LoVo (cell line): Measurements from ENCODE around the gene ARVCF.
"Not testable (repeated sequence)": the region's sequence is repeated elsewhere in the genome, so short reads cannot be mapped to it uniquely, and the experiment has no call there.

Experiments
- DNase-seq: peaks from one replicate; pipeline ENCODE4 v3.0.0-alpha.2; 2016; ENCODE audit warnings: low spot score

The ARVCF gene

DNA sequence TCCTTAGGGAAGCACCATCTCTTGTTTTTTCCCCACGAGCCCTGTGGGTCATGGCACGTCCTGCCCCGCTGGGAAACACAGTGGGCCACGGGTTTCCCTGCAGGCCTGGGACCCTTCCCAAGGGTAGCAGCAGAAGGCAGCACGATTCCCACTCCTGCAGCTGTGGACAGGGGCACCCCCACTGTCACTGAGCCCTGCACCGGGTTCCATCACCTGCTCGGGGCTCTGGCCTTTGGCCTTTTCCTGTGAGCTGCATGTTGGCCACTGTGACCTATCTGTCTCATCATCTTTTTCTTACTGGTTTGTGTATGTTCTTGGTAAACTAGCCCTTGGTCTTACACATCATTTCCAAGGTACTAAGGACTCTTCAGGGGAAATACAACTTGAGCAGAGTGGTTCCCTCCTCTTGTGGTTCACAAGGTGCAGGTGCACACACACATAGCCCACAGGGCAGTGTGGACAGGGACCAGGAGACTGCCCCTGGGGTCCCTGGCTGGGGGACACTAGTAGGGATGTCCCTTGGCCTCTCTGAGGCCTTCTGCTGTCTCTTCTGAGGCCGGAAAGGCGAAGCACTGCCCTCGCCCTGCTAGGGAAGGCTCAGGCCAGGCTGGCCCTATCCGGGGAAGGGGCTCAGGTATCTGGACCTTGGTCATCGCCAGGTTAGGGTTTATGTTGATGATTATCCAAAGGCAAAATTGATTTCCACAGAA, 56.0 kb downstream of the ARVCF start:
- DNase-seq: no peak

DNA sequence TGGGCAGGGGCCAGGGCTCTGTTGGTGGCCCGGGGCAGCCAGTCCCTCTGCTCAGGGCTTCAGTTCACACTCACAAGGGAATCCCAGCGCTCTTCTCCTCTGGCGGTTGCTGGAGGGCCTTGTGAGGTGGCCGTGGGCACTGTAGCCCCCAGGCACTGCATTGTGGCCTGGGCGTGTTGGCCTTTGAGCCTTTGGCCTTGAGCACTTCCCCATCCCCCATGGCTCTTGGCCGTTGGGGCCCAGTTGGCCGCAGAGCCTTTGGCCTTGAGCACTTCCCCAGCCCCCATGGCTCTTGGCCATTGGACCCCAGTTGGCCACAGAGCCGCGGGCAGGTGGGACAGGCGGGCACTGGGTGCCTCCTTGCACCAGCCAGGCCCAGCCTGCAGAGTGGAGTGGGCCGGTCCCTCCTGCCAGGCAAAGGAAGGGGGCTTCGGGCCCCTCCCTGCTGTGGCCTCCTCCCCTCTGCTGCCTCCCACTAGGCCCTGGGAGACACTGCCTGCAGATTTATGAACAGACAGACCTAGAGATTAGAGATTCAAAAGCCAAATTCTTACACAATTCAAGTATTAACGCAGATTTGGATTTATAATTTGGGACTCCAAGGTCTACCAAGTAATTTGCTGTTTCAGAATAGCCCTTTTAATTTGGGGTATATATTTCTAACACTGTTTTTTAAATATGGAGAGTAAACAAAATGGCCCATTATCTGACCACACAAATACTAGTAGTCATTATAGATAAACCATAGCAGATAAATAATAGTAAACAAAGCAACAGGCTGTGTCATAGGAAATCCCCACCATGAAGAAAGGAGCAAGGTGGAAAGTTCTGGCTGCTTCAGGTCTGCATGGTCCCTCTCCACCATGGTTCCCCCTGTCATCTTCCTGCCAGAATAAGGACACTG, 56.8 kb downstream of the ARVCF start:
- no peak for DNase-seq

DNA sequence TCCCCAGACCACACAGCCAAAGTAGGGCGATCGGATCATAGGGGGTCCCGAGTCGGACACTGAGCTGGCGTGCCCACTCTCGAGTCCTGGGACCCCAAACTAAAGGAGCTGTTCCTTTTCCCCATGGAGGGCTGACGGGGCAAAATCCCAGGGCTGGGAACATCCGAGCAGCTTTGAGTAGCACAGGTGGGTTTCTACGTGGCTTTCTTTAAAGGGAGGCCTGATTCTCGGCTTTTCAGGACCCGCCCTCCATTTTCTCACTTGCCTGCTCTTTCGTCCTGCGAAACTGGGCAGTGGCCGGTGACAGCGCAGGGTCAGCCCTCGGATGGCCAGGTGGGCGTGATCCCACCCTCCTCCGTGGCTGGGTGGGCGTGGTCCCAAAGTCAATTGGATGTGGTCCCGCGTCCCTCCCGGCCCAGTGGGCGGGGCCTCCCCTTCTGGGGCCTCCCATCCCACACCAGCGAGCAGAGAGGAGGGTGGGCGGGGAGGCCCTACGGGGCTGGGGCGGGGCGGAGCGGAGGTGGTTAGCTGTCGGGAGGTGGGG, 57.5 kb downstream of the ARVCF start:
- DNase-seq: no peak

DNA sequence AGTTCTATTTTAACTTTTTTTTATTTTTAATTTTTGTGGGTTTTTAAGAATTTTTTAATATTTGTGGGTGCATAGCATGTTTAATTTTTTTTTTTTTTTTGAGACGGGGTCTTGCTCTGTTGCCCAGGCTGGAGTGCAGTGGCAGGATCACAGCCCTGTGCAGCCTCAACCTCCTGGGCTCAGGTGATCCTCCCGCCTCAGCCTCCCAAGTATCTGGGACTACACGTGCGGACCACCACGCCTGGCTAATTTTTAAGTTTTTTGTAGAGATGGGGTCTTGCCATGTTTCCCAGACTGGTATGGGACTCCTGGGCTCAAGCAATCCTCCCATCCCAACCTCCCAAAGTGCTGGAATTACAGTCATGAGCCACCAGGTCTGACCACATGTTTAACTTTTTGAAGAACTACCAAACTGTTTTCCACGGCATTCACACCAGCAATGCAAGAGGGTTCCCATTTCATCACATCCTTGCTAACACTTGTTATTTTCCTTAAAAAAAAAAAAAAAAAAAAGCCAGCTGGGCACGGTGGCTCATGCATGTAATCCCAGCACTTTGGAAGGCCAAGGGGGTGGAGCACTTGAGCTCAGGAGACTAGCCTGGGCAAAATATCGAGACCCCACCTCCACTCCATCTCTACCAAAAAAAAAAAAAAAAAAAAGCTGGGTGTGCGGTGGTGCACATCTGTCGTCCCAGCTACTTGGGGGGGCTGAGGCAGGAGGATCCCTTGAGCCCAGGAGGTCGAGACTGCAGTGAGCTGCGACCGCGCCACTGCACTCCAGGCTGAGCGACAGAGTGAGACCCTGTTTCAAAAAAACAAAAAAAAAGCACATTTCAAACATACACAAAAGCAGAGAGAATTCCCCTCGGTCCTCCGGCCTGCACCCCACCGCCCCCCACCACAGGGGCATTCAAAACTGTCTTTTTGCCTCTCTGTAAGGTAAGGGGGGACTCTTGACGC, 58.3 kb downstream of the ARVCF start:
- no peak for DNase-seq

GRCh38 chr22:19957445-19957844, 59.2 kb downstream of the ARVCF start:
- DNase-seq: no peak

DNA sequence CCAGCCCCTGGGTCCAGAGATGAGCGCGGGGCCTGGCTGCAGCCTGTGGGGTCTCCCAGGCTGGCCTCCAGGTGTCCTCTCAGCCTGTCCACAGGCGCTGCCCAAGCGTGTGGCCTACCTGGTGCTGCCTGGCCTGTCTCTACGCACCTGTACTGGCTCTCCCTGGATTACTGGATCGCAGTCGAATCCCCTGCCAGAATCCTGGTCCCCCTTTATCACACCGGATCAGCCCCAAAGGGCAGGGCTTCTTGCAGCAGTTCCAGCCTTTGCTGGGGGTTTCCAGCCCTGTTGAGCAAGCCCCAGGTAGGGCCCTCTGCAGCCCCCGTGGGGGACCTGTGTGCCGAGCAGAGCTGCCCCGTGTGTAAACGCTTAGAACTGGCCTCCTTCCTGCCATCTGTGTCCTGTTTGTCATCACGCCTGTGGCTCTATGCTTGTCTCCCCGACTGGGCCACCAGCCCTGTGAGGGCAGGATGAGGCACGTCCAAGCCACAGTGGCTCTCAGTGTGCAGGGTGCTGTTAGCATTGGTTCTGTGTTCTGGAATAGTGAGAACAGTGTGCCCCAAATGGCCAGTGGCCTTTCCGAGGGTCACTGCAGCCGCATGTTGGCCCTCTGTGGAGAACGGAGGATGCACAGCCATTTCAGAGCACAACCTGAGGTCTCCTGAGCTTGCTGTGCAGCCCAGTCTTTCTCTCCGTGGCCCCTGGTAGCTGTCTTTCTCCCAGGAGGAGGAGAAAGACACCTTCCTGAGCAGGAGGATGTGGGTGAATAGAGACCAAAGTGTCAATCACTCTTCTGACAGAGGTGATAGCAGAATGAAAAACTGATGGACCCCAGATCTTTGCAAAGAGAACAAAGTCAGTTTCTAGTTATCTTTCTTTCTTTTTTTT, 61.1 kb downstream of the ARVCF start:
- no peak for DNase-seq

- no peak for DNase-seq
Measured at GRCh38 chr22:19951346-19951745, 65.3 kb downstream of the ARVCF start.

DNA sequence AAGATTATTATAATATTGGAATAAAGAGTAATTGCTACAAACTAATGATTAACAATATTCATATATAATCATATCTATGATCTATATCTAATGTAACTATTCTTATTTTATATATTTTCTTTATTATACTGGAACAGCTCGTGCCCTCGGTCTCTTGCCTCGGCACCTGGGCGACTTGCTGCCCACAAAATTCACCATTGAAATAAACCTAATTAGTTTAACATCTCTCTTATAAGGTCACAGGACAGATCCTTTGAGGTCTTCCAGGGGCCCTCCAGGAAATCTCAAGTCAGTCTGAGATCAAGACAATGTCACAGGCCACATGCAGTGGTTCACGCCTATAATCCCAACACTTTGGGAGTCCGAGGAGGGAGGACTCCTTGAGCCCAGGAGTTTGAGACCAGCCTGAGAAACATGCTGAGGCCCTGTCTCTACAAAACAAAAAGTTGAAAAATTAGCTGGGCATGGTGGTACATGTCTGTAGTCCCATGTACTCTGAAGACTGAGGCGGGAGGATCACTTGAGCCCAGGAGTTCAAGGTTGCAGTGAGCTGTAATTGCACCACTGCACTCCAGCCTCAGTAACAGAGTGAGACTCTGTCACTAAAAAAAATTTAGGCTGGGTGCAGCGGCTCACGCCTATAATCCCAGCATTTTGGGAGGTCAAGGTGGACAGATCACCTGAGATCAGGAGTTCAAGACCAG, 68.4 kb downstream of the ARVCF start:
- no peak for DNase-seq

- DNase-seq: peak; percentile 41
Measured at GRCh38 chr22:19943082-19944026, 73.3 kb downstream of the ARVCF start.

DNA sequence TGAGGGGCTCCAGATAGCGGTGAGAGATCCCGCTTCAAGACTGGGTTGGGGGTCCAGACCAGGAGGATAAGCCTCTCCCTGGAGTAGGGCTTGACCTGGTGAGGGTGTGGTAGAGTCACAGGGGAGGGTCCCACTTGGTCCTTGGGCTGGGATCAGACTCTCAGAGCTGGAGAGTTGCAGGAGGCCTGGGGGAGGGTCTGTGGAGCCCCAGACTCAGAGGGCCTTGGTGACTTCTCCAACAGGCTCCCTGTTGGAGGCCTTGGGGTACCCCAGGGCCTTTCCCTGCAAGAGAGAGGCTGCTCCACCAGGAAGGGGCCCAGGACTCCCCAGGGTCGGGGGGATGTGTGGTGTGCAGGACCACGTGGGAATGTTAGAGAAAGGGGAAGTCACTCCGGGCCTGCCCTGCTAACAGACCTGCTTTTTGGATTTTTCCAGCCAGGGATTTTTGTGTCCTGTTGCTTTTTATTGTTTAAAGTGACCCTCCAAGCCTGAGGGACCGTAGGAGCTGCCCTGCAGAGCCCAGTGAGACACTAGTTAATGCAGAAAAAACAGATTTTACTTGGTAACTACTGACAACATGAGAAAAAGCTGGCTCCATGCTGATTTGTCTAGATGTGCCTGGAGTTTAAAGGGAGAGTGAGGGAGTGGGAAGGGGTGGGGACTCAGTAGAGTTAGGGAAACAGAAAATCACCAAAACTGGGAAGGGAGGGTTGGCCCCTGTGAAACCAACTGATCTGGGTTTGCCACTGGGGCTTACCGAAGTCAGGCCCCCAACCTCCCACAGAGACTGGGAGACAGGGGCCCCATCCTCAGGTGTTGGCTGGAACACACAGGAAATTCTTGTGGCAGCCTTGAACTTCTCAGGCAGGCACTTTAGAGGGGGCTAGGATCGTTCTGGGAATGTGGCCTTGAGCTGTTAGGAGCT, 74.2 kb downstream of the ARVCF start:
- no peak for DNase-seq

DNA sequence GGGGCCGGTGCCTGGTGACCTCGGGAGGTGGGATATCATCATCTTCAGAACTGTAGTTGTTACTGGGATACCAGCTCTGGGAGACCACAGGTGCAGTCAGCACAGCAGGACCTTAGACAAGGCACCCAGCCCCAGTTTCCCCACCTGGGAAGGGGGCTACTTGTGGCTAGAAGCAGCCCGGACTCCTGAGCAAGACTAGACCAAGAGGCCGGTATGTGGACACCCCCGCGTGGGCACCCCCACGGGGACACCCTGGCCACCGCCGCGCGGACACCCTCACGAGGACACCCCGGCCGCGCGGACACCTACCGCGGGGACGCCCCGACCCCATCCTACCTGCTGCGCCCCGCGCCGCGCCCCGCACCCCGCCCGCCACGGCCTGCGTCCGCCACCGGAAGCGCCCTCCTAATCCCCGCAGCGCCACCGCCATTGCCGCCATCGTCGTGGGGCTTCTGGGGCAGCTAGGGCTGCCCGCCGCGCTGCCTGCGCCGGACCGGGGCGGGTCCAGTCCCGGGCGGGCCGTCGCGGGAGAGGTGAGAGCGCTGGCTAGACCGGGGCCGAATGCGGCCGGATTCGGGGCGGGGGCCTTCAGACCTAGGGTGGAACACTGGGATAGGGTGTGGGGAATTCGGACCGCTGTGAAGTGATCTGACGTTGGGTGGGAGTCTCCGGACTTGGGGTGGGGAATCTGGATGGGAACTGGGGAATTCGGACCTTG, 75.1 kb downstream of the ARVCF start, which contains the start of the genes COMT and TXNRD2:
TSS of gene COMT (plus strand) at position 408 of the 718 bp plus-strand sequence. CDS start 20,755 bp downstream, outside the sequence.
TSS of gene TXNRD2 (minus strand) at position 454 of the 718 bp plus-strand sequence. CDS start at position 439, 15 bp downstream.
- DNase-seq: peak; percentile 71

DNA sequence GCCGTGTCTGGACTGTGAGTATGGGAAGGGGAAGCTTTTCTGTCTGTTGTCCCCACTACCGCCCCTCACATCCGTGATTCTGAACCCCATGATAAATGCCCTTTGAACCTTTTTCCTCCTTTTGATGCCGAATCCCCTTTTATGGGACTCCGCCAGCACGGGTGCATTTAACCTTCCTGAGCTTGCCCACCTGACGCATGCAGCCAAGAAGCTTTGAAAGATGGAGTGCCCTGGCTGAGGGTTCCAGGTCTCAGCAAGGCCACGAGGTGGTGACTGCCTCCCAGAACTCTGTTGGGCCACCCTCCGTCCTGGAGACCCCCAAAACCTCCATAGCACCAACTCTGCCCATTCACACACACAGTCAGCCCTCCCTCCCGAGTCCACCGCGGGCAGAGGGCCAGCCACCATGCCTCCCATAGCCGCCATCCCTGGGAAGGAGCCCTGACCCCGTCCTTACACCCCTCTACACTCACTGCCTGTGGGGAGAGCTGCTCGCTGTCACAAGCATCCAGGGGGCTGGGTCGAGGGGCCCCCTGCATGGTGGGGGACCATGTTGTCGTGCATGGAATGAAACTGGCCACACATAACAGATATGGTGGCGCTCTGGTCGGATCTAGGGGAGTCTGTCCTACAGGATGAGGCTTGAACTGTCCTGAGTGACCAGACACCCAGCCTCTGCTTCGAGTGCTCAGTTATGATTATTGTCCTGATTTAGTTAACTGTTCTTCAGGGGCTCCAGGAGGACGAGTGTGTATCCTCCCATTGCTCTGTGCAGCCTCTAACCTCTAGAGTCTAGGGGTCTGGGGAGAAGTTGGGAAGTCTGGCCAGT, 75.9 kb downstream of the ARVCF start:
- no peak for DNase-seq

GRCh38 chr22:19937616-19938473, 78.8 kb downstream of the ARVCF start:
- no peak for DNase-seq

GRCh38 chr22:19936513-19936912, 80.1 kb downstream of the ARVCF start:
- no peak for DNase-seq

DNA sequence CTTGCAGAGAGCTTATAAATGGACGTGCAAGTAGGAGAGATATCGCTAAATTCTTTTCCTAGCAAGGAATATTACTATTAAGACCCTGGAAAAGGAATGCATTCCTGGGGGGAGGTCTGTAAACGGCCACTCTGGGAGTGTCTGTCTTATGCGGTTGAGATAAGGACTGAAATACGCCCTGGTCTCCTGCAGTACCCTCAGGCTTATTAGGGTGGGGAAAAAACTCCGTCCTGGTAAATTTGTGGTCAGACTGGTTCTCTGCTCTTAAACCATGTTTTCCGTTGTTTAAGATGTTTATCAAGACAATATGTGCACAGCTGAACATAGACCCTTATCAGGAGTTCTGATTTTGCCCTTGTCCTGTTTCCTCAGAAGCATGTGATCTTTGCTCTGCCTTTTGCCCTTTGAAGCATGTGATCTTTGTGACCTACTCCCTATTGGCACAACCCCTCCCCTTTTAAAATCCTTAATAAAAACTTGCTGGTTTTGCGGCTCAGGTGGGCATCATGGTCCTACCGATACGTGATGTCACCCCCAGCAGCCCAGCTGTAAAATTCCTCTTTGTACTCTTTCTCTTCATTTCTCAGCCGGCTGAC, 81.4 kb downstream of the ARVCF start:
- DNase-seq: not testable (repeated sequence)
